GM12865 (cell line): ENCODE results near the gene ATXN1.

Experiments
- DNase-seq: peaks from one replicate; pipeline ENCODE4 v3.0.0; 2010; ENCODE audit warnings: low read depth
- H3K4me3 ChIP-seq: 2 replicates; pipeline ENCODE4 v1.5.1; 2011; ENCODE audit warnings: mild to moderate bottlenecking, low read depth, low read length, control low read depth
- CTCF ChIP-seq: IDR thresholded peaks from 2 replicates; pipeline ENCODE4 v1.5.1; 2011; ENCODE audit warnings: low read length, control low read depth, low read depth, inconsistent platforms; ENCODE audit not compliant: insufficient read depth; ENCODE audit errors: missing control alignments

The ATXN1 gene

DNA sequence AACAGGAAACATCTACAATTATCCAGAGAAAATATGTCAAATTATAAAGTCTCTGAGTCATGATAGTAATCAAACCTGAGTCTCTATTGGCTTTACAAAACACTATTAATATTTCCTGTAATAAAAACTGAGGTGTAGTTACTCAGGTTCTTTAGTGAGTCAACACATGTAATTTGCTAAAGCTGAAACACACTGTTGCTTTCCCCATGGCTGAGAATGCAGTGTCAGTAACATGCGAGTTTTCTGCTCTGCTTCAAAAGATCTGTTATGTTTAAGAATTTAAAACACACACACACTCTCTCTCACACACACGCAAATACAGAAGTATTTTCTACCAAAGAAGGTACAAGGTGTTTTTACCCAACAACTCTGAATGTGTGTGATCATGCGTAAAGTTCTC lies 38.6 kb downstream of the ATXN1 start:
- no peak for DNase-seq

GRCh38 chr6:16721977-16722376 lies 39.3 kb downstream of the ATXN1 start:
- no peak overlapping the region for H3K4me3 ChIP-seq
- no peak for TF ChIP-seq CTCF
- DNase-seq, result no peak

More for the DNA sequence above, 38.6 kb downstream of the ATXN1 start:
- H3K4me3 ChIP-seq, result no peak overlapping the region
- no peak for TF ChIP-seq CTCF

GRCh38 chr6:16720861-16721260 lies 40.4 kb downstream of the ATXN1 start:
- no peak for TF ChIP-seq CTCF
- DNase-seq, result no peak
- no peak overlapping the region for H3K4me3 ChIP-seq

DNA sequence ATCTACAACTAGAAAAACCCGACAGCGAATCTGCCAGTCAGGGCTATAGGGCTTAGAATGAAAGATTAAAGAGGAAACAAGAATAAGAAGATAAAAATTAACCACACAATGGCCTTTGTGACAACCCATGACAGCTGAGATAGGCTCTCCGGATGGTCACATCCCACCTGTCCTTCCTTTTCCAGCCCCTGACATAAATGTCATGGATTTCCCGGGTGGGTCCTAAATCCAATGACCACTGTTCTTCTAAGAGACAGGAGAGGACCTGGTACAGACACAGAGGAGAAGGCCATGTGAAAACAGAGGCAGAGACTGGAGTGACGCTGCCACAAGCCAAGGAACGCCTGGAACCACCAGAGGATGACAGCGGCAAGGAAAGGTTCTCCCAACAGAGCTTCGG lies 41.8 kb downstream of the ATXN1 start:
- H3K4me3 ChIP-seq, result no peak overlapping the region
- no peak for TF ChIP-seq CTCF
- DNase-seq, result no peak

GRCh38 chr6:16718356-16718755 lies 42.9 kb downstream of the ATXN1 start:
- DNase-seq, result no peak
- no peak for TF ChIP-seq CTCF

DNA sequence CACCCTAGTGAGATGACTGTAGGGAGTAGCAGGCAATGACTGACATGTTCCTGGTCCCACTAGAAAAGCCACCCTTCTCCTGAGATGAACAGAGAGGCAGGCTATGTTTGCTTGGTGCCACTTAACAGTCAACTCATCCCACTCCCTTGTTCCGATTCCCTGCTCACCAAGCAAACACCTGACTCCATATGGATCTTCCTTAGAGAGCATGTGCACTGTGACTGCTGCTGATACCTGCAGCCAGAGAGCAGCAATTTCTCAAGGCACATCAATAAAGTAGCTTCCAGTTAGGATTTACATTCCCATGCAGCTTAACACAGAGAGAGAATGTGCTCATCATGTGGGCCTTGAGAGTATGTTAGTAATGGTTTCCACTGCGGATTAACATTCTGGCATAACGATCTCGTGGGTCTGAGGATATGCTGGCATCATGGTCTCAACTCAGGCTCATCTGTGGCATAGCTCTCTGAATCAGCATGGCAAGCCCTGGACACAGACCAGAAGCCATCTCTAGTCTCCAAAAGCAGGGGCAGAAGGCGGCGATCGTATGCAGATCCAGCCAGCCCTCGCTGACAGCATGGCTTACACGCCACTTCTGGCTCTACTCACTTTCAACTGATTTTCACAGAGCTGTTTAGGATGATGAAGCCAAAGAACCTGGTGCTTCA lies 43.9 kb downstream of the ATXN1 start:
- H3K4me3 ChIP-seq, result no peak overlapping the region
- no peak for TF ChIP-seq CTCF
- no peak for DNase-seq

More at GRCh38 chr6:16718356-16718755, 42.9 kb downstream of the ATXN1 start:
- no peak overlapping the region for H3K4me3 ChIP-seq

GRCh38 chr6:16716321-16716858 lies 44.9 kb downstream of the ATXN1 start:
- DNase-seq, result no peak
- TF ChIP-seq CTCF, result no peak
- no peak overlapping the region for H3K4me3 ChIP-seq
